Erythroblast (primary cell): ENCODE data around the gene NT5M.

Experiments used
- GATA1 ChIP-seq: IDR thresholded peaks from 2 replicates; pipeline ENCODE4 v1.6.1; 2011; ENCODE audit warnings: low read depth, mild to moderate bottlenecking, control low read depth, low read length, moderate library complexity
- POLR2A ChIP-seq: IDR thresholded peaks from 2 replicates; pipeline ENCODE4 v1.6.1; 2011; ENCODE audit warnings: mild to moderate bottlenecking, low read length

DNA sequence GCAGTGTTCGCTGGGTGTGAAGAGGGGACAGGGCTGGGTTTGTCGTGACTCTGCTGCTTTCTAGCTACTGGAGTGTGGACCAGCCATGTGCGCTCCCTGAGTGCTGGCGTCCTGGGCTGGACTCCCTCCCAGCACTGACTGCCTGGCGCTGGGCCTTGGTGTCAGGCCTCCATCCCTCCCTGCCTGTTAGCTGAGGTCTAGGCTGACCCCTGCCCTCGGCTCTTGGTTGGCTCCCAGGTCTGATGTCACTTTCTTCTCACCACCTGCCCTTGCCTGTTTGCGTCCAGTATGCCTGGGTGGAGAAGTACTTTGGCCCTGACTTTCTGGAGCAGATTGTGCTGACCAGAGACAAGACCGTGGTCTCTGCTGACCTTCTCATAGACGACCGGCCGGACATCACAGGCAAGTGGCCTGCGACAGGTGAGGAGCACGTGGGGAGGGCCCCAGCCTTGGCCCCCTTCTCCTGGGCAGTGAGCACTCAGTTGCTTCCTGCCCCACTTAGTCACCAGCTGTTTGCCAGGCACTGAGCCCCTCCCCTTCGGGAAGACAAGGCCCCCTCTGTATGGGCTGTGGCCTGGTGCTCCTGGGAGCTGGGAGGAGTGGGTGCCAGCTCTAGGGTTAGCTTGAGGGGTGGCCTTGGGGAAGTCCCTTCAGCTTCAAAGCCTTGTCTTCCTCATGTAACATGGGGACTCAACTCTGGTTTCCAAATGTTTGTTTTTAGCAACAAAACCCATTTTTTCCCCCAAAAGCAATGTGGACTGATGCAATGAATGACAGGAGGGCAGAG, 41.5 kb downstream of the NT5M start:
- no peak for TF ChIP-seq POLR2A
- TF ChIP-seq GATA1 = no peak
